Measurements from ENCODE around the gene AMBRA1.
"Not testable (repeated sequence)": the region's sequence is repeated elsewhere in the genome, so short reads cannot be mapped to it uniquely, and the experiment has no call there.

Gene AMBRA1

DNA sequence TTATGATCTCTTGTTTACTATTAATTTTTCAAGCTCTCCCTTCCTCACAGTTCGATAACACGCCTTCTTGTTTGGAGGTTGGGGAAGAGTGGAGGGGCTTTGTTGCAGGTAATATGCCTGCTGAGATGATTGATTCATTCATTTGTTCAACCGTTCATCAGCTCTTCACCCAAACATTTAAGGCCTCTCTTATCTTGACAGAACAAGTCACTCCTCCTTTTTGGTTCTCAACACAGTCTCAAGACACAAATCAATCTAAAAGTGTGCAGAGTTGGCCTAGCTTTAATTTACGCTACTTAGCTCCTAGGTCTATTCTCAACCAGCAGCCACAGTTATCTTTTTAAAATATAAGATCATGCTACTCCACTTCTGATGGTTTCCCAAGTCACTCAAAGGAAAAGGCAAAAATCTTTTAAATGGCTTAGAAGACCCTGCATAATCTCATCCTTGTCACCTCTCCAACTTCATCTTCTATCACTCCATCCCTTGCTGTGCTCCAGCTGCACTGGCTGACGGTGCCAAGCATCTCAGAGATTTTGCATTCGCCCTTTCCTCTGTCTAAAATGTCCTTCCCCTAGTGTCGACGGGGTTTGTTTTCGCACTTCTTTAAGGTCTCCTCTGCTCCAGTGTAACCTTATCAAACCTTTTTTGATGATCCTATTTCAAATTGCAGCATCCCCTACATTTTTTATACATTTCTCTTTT is 60.3 kb downstream of the AMBRA1 start:
- no peak for DNase-seq (ENCODE audit: low spot score)

GRCh38 chr11:46529928-46530574 is 63.8 kb downstream of the AMBRA1 start:
- DNase-seq (ENCODE audit: low spot score): no peak

GRCh38 chr11:46529095-46529905 is 64.5 kb downstream of the AMBRA1 start:
- peak; percentile 62 for DNase-seq (ENCODE audit: low spot score)

DNA sequence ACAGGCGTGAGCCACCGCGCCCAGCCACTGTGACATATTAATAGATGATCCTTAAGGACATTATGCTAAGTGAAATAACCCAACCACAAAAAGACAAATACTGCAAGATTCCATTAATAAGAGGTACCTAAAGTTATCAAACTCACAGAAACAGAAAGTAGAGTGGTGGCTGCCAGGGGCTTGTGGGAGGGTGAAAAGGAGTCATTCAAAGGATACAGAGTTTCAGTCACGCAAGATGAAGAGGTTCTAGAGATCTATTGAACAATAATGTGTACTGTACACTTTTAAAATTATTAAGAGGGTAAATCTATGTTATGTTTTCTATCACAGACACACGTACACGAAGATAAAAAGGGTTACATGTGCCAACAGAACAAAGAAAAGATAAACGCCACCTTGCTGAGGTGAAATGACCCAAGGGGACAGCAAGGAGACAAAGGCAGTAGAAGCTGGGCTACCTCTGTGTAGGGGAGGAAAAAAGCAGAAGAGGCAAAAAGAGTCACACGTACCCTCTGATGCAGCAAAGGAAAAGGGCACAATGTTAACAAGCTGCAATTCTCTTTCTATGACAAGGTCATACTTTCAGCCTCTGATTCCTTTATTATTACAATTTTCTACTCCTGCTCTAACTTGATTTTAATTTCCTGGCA is 65.3 kb downstream of the AMBRA1 start:
- DNase-seq (ENCODE audit: low spot score): no peak

GRCh38 chr11:46527591-46528130 is 66.2 kb downstream of the AMBRA1 start:
- DNase-seq (ENCODE audit: low spot score): no peak

- no peak for DNase-seq (ENCODE audit: low spot score)
Observed at GRCh38 chr11:46526216-46527215, 67.3 kb downstream of the AMBRA1 start.

GRCh38 chr11:46524201-46524770 is 69.5 kb downstream of the AMBRA1 start:
- no peak for DNase-seq (ENCODE audit: low spot score)

- DNase-seq (ENCODE audit: low spot score): no peak
Observed at GRCh38 chr11:46523290-46523689, 70.5 kb downstream of the AMBRA1 start.

GRCh38 chr11:46522682-46523281 is 71.0 kb downstream of the AMBRA1 start:
- DNase-seq (ENCODE audit: low spot score): no peak

- peak; percentile 41 for DNase-seq (ENCODE audit: low spot score)
Observed at GRCh38 chr11:46521961-46522681, 71.7 kb downstream of the AMBRA1 start.

DNA sequence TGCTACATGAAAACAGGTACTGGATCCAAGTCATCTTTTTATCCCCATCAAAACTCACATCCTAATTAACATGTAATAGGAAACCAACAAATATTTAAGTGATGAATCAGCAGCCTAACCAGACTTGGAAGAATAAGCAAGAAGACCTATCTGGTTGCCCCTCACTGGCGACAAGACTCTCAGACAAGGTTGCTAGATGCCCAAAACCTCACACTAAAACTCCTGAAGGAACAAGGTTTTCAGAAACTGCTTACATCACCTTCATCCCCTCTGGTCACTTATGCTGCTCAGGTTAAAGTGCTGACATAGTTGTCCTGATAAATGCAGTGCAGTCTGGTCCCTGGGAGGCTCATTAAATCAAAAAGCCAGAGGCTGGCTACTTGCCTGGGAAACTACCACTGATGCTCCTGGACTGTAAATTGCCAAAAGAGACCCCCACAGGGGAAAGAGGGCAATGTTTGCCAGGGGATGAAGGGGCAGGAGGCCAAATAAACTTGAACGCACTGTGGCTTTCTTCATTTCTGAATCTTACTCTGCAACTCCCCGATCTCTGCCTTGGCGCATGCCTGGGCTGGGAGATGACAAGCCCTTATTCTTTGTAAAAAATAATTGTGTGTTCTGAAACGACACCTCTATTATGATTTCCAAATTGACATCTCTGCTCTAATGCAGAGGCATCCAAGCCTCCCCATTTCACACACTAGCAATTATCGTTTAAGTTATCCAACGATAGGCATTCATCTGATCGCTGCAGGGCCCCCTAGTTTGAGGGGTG is 72.7 kb downstream of the AMBRA1 start:
- peak; percentile 53 for DNase-seq (ENCODE audit: low spot score)

- DNase-seq (ENCODE audit: low spot score): no peak
Observed at GRCh38 chr11:46519351-46519750, 74.5 kb downstream of the AMBRA1 start.

GRCh38 chr11:46518928-46519327 is 74.9 kb downstream of the AMBRA1 start:
- not testable (repeated sequence) for DNase-seq (ENCODE audit: low spot score)

DNA sequence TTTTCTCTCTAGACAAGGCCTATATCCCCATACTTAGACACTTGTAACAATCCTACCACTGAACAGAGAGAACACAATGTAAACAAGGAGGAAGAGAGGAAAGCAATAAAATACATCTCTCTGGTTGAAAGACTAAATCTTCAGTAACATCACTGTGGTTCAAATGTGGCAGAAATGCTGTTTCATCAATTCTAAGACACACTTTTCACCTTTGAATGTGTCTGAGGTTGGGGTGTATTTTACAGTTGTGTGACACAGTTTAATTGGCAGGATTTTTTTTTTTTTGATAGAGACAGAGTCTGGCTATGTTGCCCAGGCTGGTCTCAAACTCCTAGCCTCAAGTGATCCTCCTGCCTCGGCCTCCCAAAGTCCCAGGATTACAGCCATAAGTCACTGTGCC is 79.5 kb downstream of the AMBRA1 start:
- no peak for DNase-seq (ENCODE audit: low spot score)

- no peak for DNase-seq (ENCODE audit: low spot score)
Observed at GRCh38 chr11:46513934-46514342, 79.9 kb downstream of the AMBRA1 start.

DNA sequence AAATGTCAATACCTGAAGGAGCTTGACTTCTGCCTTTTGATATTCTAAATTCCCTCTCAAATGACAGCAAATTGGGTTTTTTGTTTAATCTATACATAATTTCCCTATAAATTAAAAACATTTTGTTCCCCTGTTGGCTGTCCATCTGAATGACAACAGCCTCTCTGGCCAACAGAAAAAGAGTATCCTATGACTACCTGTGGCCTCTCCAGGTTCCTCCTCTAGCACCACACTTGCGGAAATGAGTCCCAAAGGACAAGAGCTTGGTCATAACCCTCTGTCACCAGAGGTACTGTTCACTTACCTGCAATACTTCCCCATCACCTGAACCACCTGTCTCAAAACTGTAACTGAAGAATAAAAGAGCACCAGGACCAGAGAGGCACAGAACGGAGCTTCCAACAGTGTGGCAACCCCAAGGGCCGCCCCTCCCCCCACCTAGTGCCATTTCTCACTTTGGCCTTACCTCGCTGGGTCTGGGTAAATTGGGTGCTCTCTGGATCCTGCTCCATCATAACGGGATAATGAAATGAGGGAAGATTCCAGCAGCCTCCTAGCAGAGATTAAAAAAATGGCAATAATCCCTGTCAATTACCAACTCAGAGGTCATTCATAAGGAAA is 81.5 kb downstream of the AMBRA1 start:
- DNase-seq (ENCODE audit: low spot score): no peak

- no peak for DNase-seq (ENCODE audit: low spot score)
Observed at GRCh38 chr11:46511342-46511741, 82.5 kb downstream of the AMBRA1 start.

DNA sequence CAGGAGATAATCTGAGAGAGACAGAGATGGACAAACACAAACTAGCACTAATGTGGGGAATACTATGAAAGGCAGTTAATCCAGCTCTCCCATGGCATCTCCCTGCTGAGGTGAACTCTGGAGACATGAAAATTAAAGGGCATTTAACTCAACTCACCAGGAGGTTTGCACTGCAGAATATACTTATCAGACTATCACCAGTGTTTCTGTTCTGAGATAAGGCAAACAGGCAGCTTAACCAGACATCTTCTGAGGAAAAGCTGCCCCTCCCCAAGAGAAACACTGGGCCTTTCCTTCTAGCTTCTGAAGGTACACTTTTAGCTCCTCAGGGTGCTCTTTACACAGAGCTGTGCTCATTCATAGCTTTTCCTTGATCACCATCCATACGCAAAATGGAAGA is 85.5 kb downstream of the AMBRA1 start:
- no peak for DNase-seq (ENCODE audit: low spot score)
